OCI-LY3 (cell line): ENCODE data around the gene POU6F2.

ENCODE experiments used
- EZH2phosphoT487 ChIP-seq: fragments of 200-600 bp; shearing (Covaris generic); IDR thresholded peaks from 2 replicates; pipeline ENCODE4 v1.6.1; 2018; ENCODE audit warnings: antibody characterized with exemption, mixed run types, low read depth
- TF ChIP-seq, protein P1 (sequence below): fragments of 200-600, 300-600 bp; sonication (generic); IDR thresholded peaks from 2 replicates; pipeline ENCODE4 v1.5.1; 2014; ENCODE audit warnings: antibody characterized with exemption, low read length, low read depth

DNA sequence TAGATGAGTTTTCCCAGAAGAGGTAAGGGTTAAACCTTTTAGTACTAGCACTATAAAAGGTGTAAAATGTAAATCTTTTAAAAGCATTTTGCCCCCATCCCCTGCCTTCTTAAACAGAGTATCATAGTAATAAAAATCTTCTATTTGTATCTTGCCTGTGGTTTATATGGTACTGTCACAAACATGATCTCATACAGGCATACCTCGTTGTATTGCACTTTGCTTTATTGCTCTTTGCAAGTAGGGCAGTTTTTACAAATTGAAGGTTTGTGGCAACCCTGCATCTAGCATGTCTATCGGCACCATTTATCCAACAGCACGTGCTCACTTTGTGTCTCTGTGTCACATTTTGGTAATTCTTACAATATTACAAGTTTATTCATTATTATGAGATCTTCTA is 389.7 kb downstream of the POU6F2 start:
- TF ChIP-seq, protein P1, sequence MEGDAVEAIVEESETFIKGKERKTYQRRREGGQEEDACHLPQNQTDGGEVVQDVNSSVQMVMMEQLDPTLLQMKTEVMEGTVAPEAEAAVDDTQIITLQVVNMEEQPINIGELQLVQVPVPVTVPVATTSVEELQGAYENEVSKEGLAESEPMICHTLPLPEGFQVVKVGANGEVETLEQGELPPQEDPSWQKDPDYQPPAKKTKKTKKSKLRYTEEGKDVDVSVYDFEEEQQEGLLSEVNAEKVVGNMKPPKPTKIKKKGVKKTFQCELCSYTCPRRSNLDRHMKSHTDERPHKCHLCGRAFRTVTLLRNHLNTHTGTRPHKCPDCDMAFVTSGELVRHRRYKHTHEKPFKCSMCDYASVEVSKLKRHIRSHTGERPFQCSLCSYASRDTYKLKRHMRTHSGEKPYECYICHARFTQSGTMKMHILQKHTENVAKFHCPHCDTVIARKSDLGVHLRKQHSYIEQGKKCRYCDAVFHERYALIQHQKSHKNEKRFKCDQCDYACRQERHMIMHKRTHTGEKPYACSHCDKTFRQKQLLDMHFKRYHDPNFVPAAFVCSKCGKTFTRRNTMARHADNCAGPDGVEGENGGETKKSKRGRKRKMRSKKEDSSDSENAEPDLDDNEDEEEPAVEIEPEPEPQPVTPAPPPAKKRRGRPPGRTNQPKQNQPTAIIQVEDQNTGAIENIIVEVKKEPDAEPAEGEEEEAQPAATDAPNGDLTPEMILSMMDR = no peak
- TF ChIP-seq EZH2phosphoT487 = no peak
